Measurements from ENCODE around the gene KIF1A. TPM values are rescaled to one million over a fixed set of nuclear protein-coding genes. Genes with fewer than 3 reads are reported as not detected.

KIF1A gene
- total and polyA plus RNA-seq, 2 donors (not counting 3 experiments of a cell fraction or from before 2014, with no cell fraction given): 0.11 to 0.64 TPM

GRCh38 chr2:240775905-240776304 lies 44.1 kb downstream of the KIF1A start:
- no peaks in the 10 kb centered on the region for H3K4me1 ChIP-seq (ENCODE audit: control insufficient read depth, extremely low read depth, insufficient read depth, low read length)
- no peaks in the 10 kb centered on the region for H3K79me2 ChIP-seq (ENCODE audit: control insufficient read depth, insufficient read depth, low read length)
- dilution Hi-C loops (cut with MboI; ENCODE audit: extremely low pct_ligation_motif_present, low sequenced_read_pairs): no loop called here
- no peak overlapping the region for H3K27ac ChIP-seq (ENCODE audit: insufficient read depth, low read depth, low read length)
- H4K20me1 ChIP-seq (replicated peaks; ENCODE audit: control insufficient read depth, extremely low read depth, insufficient read depth, low read length): no peaks in the 10 kb centered on the region
- H2AFZ ChIP-seq (ENCODE audit: low read depth, low read length): no peak overlapping the region
- no peaks in the 10 kb centered on the region for H3K9me3 ChIP-seq (replicated peaks; ENCODE audit: control insufficient read depth, insufficient read depth, low read length)
- intact Hi-C loops (cut with micrococcal nuclease): no loop called here
- DNase-seq (ENCODE audit: low read depth, low spot score) (no peak), FAIRE-seq (no peak)
- no peak overlapping the region for H3K9ac ChIP-seq (replicated peaks; ENCODE audit: extremely low read depth, insufficient read depth, low read length)
- BruUV-seq (replicated peaks): no TSS peak
- no peaks in the 10 kb centered on the region for H3K27me3 ChIP-seq (ENCODE audit: control insufficient read depth in 2 of 2, insufficient read depth in 2 of 2, low read length in 2 of 2)
- no peak overlapping the region for H3K4me2 ChIP-seq (ENCODE audit: insufficient read depth, low read length)
- no peaks in the 10 kb centered on the region for H3K9me1 ChIP-seq (replicated peaks; ENCODE audit: control insufficient read depth, extremely low read depth, insufficient read depth, low read length)
- no peaks in the 10 kb centered on the region for H3K36me3 ChIP-seq (ENCODE audit: control insufficient read depth in 2 of 2, extremely low read depth in 1 of 2, insufficient read depth in 2 of 2, low read length in 2 of 2)
- ChIA-PET POLR2A (no interaction called here), CTCF (no interaction called here)
- TF ChIP-seq EZH2 (IDR thresholded peaks at IDR 0.05; ENCODE audit: borderline replicate concordance, low read depth, low read length, severe bottlenecking) (no peak), JUN (IDR thresholded peaks at IDR 0.05; ENCODE audit: borderline replicate concordance, insufficient read depth, insufficient read length, low read depth) (no peak), FOS (IDR thresholded peaks at IDR 0.05; ENCODE audit: borderline replicate concordance, insufficient read depth, low read length) (no peak), GATA2 (IDR thresholded peaks at IDR 0.05; ENCODE audit: insufficient read depth, insufficient read length, low read depth, low read length) (no peak), POLR2AphosphoS5 (IDR thresholded peaks at IDR 0.05; ENCODE audit: insufficient read depth, low read depth, low read length) (no peak), MYC (IDR thresholded peaks at IDR 0.05; ENCODE audit: low read depth, low read length) (no peak), POLR2A (IDR thresholded peaks at IDR 0.05; ENCODE audit: low read depth, low read length) (no peak)
- TF ChIP-seq, protein P1, sequence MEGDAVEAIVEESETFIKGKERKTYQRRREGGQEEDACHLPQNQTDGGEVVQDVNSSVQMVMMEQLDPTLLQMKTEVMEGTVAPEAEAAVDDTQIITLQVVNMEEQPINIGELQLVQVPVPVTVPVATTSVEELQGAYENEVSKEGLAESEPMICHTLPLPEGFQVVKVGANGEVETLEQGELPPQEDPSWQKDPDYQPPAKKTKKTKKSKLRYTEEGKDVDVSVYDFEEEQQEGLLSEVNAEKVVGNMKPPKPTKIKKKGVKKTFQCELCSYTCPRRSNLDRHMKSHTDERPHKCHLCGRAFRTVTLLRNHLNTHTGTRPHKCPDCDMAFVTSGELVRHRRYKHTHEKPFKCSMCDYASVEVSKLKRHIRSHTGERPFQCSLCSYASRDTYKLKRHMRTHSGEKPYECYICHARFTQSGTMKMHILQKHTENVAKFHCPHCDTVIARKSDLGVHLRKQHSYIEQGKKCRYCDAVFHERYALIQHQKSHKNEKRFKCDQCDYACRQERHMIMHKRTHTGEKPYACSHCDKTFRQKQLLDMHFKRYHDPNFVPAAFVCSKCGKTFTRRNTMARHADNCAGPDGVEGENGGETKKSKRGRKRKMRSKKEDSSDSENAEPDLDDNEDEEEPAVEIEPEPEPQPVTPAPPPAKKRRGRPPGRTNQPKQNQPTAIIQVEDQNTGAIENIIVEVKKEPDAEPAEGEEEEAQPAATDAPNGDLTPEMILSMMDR (IDR thresholded peaks at IDR 0.05; ENCODE audit: extremely low read depth in 1 of 2, insufficient read depth in 1 of 2, low read depth in 1 of 2, low read length in 2 of 2): no peak
- TF ChIP-seq, protein P2, sequence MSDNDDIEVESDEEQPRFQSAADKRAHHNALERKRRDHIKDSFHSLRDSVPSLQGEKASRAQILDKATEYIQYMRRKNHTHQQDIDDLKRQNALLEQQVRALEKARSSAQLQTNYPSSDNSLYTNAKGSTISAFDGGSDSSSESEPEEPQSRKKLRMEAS (IDR thresholded peaks at IDR 0.05; ENCODE audit: insufficient read depth, insufficient read length): no peak
- H3K4me3 ChIP-seq (replicated peaks in 1 of 3; ENCODE audit: insufficient read depth in 1 of 3, low read depth in 1 of 3, low read length in 3 of 3): no peak overlapping the region

Data from endothelial cell of umbilical vein (primary cell).